Measurements from ENCODE around the gene MYO3B.
"Not testable (repeated sequence)": the region's sequence is repeated elsewhere in the genome, so short reads cannot be mapped to it uniquely, and the experiment has no call there.

MYO3B gene

DNA sequence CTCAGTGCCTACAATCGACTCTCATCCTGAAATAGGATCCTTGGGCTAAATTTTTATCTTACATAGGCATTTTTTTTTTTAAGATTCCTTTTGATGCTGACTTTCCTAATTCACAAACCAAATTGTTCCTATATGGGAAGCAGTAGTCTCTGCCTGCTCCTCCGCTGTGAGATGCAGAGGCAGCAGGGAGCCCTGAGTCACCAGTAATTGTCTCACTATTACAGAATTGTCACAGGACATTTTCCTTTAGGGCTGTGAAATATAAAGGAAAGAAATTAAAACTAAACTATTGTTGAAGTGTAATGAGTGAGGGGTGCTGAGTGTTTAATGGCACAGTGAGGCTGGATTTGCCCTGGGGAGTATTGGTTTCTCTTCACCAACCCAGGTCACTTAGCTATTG is 63.8 kb downstream of the MYO3B start:
- no peak for DNase-seq

DNA sequence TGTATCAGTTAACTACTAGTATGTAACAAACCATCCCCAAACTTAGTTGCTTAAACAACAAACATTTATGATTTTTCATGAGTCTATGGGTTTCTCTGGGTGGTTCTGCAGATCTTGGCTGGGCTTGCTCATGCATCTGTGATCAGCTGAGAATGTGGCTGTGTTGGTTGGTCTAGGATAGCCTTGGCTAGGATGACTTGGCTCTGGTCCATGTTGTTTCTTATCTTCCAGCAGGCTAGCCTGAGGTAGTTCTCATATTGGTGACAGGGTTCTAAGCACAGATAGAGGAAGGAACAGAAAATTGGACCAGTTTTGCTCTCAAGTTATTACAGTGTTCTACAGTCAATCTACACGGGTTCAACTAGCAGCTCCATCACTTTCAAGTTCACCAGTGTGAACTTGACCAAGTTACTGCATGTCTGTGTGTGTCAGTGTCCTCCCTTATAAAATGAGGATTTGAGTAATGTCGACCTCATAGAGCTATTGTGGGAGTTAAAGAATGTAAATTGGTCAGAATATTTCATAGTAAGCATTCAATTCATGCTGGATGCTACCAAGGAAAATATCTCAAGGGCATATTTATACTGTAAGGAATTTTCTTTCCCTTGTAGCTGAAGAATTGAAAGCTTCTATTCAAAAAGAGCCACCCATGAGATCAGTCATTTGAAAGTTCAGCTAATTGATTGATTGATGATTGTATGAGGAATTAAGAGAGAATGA is 65.3 kb downstream of the MYO3B start:
- DNase-seq, result no peak

DNA sequence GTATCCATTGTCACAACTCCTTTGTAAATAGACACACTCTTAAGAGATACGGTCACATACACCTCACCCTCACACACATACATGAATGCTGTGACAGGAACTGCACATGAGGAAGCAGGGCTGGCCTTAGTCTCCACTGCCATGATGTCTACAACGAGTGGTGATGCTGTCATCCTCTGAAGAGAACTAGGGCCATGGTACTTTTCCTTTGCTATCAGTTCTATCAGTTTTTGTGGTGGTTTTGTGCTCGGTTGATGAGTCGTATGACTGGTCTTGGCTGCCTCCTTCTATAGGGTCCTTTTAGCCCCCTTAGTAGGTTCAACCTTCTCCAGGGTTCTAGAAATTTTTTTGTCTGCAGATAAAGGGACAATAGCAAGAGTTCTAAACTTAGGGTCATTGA is 66.0 kb downstream of the MYO3B start:
- DNase-seq, result no peak

DNA sequence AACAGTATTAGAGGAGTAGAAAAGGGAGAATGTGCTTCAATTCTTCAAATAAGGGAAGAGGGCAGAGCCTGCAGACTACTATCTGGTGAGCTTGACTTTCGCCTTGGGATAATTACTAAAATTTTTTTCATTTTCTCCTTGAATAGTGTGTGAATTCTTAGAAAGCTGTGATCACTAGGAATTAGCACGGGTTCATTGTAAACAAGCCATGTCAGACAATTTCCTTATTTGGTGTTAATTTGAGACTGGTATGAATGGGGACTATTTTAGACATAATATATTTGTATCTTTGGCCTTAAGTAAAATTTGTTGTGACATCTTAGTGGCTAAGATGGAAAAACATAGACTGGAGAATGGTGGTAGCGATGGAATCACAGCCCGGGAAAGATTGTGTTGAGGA is 66.6 kb downstream of the MYO3B start:
- no peak for DNase-seq

DNA sequence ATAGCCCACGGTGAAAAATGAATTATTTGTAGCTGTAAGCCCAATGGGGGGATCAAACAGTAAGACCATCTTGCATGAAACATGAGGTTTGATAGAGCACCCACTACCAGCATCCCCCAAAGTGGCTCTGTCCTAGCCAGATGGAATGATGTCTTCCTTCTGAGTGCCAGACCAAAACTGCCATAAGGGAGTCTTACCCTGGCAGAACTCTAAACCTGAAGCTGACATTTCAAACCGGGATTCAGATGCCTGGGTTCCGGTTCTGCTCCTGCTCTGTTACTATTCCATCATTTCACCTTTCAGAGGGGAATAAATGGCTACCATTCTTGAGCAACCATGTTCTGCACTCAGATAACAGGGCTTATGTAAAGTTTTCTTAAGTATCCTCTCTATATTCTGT is 67.4 kb downstream of the MYO3B start:
- no peak for DNase-seq

DNA sequence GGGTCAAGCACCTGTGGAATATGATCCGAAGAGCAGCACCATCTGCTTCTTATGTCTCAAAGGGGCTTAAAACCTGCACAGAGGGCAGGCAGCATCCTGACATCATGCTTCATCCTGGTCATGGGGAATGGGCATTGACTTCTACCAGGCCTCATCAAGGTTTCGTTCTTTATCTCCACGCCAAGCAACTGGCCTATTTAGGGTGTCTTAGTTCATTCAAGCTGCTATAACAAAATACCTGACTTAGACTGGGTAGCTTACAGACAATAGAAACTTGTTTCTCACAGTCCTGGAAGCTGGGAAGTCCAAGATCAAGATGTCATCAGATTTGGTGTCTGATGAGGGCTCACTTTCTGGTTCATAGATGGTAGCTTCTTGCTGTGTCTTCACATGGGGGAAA is 69.4 kb downstream of the MYO3B start:
- no peak for DNase-seq

DNA sequence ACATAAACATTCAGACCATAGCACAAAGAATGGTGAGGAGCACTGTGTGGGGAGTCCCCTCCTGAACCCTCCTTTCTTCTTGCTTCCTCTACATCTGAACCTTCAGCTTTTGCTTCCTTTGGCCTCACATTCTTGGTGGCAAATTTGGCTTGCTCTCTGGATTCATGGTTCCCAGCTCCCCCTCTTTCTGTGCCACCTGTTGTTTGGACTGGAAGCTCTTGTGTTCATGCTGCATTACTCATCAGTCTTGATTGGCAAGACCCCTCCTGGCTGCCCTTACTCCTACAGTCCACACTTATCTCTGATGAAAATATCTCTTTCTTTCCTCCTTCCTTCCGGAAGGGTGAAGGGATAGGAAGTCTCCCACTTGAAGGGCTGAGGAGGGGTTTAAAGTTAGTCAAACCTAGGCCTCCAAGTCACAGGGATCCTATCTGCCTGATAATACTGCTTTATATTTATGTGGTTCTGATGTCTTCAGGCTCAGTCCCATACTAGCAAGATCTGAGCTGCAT is 70.0 kb downstream of the MYO3B start:
- no peak for DNase-seq

DNA sequence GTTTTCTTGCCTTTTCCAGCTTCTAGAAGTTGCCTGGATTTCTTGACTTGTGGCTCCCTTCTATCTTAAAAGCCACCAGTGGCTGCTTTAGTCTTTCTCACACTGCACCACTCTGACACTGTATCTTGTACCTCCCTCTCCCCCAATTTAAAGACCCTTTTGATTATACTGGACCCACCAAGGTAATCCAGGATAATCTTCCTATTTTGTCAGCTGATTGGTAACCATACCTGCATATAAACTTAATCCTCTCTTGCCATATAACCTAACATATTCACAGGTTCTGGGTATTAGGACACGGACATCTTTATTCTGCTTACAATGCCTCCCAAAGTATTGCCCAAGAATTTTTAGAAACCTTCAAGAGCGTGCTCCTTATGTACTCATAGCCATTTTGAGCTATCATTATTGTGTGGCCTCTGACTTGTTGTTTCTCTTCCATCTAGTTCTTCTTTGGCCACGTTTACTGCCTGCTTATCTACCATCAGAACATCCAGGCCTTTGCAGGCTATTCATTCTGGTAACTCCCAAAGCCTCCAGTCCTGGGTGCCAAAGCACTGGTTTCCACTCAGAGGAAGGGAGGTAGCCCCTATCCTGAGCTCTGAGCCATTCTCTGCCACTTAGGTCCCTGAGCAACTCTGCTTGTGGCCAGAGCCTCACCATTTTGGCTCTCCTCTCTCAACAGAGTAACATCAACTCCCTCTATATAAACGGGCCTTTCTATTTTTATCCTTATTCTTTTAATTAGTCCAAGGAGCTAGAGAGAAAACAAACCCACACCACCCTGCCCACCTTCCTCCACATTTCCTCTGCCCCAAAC is 70.8 kb downstream of the MYO3B start:
- DNase-seq, result no peak

DNA sequence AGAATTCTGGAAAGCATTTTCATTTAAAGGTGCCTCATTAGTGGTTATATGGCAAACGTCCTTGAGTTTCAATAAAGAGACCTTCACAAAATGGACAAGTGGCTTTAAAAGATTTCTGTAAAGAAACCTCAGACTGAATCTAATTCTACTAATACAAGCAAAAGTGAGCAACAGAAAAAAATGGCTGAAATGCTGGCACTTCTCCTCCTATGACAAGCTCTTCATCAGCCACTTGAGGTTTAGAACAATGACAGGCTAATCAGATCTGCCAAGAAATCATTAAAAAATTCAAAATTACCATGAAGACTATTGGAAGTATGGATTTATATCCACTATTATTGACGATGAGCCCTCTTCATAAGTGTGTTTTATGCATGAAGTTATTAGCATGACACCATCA is 71.8 kb downstream of the MYO3B start:
- no peak for DNase-seq

DNA sequence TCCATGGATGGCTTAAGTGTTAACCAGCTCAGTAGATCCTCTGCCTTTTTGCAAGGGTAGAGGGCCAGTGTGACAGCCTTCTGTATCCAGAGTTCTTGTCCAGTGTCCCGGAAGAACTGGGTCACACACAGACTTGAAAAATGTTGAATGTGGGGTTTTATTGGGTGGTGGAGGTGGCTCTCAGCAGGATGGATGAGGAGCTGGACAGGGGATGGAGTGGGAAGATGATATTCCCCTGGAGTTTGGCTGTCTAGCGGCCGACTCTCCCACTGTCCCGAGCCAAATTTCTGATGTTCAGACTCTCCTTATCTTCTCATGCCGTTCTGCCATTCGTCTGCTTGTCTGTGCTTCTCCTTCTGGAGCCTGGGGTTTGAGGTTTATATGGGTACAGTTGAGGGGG is 72.6 kb downstream of the MYO3B start:
- DNase-seq, result no peak

DNA sequence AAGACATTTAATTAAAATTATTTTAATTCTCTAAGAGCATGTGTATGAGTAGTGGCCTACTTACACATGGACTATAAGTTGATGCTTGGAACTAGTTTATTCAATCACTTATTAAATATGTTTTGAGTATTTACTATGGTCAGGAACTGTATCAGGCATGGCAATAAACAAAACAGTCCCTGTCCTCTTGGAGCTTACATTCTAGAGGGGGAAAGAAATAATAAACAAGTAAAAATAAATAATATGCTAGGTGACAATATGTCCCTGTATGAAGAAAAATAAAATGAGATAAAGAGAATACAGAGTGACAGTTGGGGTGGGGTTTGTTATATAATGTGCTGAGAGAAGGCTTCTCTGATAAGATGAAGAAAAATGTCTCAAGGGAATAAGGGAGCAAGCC is 74.5 kb downstream of the MYO3B start:
- DNase-seq, result no peak

DNA sequence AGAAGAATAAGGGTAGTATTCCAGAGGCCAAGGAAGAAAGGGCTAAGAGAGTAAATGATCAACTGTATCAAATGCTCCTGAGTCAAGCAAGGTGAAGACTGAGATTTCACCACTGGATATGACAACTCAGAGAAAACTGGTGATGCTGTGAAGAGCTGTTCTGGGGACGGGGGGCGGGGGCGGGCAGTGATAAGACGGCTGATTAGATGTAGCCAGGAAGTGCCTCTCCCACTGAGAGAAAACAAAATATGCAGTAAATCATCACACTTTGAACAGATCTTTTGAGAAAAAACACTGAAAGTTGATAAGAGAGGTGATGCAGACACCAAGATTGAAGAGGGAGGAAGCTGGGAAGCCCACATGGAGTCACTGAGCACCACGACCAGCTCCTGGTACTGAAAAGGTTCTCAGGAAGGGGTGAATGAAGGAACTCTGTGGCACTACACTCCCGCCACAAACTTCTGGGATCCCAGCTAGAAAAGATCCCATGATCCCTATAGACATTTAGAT is 75.8 kb downstream of the MYO3B start:
- no peak for DNase-seq

DNA sequence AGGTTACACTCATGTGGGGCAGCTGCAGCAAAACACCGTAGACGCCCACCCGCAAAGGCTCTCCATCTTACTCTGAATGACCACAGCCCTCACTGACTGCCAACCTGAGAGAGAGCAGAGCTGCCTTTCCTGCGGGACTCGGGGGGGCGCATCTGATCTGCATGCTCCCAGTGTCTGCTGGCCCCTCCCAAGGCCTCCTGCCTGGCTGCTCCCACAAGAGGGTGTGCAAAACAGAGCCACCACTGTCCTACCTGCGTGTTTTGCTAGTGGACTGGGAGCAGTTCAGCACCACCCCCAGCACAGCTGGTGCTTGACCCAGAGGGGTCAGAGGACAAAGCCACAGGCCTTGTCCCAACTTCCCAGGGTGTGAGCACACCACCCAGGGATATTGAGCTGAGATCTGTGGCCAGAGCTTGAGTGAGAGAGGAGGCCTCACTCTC is 76.4 kb downstream of the MYO3B start:
- no peak for DNase-seq

DNA sequence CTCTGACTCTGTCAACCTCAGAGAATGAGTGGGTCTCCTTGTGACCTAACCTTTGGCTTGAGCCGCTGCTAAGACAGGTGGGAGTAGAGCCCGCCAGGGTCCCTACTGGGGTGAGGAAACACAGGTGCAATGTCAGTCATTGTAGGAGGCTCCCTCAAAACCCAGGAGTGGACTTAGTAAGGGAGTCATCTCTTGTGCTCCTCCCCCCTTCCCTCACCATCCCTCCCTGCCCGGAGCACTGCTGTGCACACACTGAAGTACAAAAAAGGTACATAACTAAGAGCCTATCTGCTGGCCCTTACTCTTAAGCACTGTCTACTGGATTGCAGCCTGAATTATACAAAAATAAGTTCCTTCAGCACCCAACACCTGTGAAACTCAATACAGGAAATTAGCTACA is 77.2 kb downstream of the MYO3B start:
- DNase-seq, result no peak

DNA sequence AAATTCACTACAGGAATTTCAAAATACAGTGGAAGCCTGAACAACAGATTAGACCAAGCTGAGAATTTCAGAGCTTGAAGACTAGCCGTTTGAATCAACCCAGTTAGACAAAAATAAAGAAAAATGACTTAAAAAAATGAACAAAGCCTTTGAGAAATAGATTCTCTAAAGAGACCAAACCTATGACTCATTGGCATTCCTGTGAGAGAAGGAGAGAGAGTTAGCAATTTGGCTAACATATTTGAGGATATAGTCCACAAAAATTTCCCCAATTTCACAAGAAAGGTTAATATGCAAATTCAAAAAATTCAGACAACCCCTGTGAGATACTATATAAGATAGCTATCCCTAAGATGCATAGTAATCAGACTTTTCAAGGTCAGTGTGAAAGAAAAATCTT is 78.0 kb downstream of the MYO3B start:
- no peak for DNase-seq

DNA sequence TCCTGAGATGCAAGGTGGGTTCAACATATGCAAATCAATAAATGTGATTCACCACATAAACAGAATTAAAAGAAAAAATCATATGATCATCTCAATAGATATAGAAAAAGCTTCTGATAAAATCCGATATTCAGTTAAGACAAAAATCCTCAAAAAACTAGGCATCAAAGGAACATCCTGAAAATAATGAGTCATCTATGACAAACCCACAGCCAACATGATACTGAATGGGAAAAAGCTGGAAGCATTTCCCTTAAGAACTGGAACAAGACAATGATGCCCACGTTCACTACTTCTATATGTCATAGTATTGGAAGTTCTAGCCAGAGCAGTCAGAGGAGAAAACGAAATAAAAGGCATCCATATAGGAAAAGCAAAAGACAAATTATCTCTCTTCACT is 80.4 kb downstream of the MYO3B start:
- no peak for DNase-seq

DNA sequence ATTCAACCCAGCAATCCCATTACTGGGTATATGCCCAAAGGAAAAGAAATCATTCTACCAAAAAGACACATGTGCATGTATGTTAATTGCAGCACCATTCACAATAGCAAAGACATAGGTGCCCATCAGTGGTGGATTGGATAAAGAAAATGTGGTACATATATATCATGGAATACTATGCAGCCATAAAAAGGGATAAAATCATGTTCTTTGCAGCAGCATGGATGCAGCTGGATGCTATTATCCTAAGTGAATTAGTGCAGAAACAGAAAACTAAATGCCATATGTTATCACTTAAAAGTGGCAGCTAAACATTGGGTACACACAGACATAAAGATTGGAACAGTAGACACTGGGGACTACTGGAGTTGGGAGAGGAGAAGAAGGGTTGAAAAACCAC is 82.2 kb downstream of the MYO3B start:
- DNase-seq, result no peak

DNA sequence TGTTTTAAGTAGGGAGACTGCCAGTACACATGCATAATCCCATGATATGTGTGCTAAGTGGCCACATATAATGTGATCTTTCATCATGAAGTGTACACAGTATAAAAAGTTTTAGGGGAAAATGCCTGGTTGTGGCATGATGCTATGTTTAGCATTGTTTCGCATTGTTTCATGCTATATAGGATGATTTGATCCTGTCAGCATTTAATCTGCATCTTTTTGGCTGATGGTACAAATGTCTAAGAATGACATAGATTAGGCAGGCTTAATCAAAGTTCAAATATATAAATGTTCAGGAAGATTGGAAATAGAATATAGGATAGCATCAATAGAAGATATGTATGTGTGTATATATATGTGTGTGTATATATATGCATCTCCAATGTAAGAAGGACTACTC is 83.6 kb downstream of the MYO3B start:
- no peak for DNase-seq

DNA sequence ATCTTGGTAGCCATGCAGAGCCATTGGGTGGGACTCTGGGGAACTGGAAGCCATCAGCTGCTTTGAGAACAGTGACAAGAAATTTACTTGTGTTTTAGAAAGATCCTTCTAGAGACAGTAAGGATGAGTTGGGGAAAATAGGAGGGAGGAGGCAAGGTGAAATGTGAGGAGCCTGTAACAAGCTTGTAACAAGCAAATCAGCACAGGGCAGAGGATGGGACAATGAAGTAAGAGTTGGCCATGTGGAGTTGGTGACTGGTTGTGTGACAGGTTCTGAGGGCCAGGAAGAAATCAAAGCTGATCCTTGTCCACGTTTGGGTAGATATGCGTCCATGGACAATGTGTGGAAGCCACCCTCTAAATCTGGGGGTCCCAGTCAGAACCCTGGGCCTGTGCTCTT is 84.4 kb downstream of the MYO3B start:
- no peak for DNase-seq

DNA sequence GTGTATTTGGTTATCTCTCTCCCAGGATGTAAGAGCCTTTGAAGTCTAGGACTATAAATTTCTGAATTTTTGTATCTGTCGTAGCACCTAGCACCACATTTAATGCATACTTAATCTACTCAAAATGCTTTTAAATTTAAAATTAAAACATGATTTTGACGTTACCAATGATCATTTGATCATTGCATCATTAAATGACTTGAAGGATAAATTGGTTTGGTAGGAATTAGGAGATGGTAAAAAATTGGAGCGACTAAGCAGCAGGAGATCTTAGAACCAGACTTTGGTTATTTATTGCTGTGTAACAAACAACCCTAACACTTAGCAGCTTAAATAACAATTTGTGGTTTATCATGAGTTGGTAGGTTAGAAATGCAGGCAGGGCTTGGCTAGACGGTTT is 84.9 kb downstream of the MYO3B start:
- no peak for DNase-seq

DNA sequence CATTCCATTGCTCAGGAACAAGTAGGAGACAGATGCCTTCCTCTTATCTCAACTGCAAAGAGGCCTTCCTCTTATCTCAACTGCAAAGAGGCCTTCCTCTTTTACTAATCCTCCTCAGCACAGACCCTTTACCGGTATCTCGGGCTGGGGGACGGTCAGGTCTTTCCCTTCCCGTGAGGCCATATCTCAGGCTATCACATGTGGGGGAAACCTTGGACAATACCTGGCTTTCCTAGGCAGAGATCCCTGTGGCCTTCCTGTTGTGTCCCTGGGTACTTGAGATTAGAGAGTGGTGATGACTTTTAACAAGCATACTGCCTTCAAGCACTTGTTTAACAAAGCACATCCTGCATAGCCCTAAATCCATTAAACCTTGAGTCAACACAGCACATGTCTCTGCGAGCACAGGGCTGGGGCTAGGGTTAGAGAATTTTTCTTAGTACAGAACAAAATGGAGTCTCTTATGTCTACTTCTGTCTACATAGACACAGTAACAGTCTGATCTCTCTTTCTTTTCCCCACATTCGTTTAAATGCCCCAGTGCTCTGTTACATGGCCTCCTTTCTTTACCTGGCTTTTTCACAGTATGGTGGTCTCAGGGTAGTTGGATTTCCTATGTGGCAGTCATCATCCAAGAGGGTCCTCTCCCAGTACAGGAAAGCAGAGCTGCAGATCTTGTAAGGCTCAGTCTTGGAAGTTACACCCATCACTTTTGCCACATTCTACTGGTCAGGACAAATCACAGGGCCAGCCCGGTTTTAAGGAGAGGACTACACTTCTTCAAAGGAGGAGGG is 86.0 kb downstream of the MYO3B start:
- not testable (repeated sequence) for DNase-seq

DNA sequence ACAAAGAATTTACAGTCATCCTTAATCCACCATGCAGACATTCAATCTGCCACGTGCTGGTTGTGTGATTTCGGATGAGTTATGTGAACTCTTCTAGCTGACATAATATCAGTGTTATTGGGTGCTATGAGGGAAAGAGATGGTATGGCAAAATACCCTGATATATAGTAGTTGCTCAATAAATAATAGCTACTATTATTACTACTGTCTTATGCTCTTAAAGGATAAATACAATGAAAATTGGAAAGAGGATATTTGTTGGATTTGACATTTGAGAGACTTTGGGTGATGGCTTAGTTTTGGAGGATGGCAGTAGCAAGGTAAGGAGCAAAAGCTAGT is 86.5 kb downstream of the MYO3B start:
- DNase-seq, result no peak

DNA sequence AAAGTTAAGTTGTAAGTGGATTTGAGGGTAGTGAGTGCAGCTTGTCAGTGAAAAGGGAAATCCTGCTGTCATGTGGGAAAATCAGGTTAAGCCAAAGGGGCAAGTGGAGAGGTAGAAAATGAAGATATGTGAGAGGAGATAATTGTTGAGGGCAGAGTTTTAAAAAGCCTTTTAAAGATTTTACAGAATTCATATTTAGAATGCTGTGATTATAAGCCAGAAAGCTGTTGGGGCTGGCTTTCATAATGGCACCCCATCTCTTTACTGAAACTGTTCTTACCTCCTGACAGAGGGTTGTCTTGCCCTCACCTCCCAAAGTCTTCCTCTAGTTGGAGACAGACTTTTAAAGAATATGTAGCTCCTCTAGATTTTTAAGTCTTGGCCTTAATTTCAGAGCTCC is 86.9 kb downstream of the MYO3B start:
- DNase-seq, result no peak

DNA sequence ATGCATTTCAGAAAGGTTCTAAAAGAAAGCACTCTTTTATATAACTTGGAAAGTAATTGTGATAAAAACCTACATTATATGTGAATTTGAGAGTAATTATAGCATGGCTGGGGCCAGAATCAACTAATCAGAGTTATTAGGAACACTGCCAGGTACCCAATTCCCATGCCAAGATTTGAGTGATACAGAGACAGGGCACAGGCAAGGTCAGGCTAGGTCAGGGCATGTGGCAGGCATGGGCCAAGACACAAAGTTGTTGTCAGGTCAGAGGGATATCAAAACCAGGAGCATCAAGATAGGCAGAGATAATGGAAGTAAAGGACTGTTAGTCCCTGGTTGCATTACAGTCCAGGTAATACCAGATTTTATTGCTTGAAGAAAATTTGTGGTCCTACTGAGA is 87.4 kb downstream of the MYO3B start:
- no peak for DNase-seq
